ENCODE results near the gene AMZ2.
"Not testable (repeated sequence)": the region's sequence is repeated elsewhere in the genome, so short reads cannot be mapped to it uniquely, and the experiment has no call there.

The AMZ2 gene

GRCh38 chr17:68255151-68255550, 7.3 kb downstream of the AMZ2 start:
- Histone ChIP-seq H3K9me3 (ENCODE audit: insufficient read depth, low read length) (no peaks in the 10 kb centered on the region), H3K36me3 (replicated peaks; ENCODE audit: low read depth, low read length) (peaks cover 33% of the 10 kb centered on the region), H3K9ac (ENCODE audit: low read length) (no peak overlapping the region), H3K4me3 (ENCODE audit: low read length) (no peak overlapping the region), H3K27ac (ENCODE audit: low read length) (no peak overlapping the region; the same call in 1 of the 2 replicates), H3K4me1 (ENCODE audit: low read length) (peaks cover 49% of the 10 kb centered on the region), H3K27me3 (ENCODE audit: low read depth, low read length) (no peaks in the 10 kb centered on the region), H4K20me1 (ENCODE audit: insufficient read depth, low read length) (no peaks in the 10 kb centered on the region), H2AFZ (ENCODE audit: low read depth, low read length) (no peak overlapping the region), H3K4me2 (ENCODE audit: low read length) (no peak overlapping the region), H3K79me2 (ENCODE audit: low read length) (no peaks in the 10 kb centered on the region; the same call in 1 of the 2 replicates)
- TF ChIP-seq EZH2phosphoT487 (IDR thresholded peaks at IDR 0.05; ENCODE audit: low read depth) (no peak), CTCF (IDR thresholded peaks at IDR 0.05; ENCODE audit: low read depth, low read length) (no peak)

GRCh38 chr17:68255731-68256538, 8.1 kb downstream of the AMZ2 start:
- Histone ChIP-seq H3K9ac (ENCODE audit: low read length) (no peak overlapping the region), H3K4me3 (ENCODE audit: low read length) (no peak overlapping the region), H3K4me2 (ENCODE audit: low read length) (peak overlapping the region; percentile 16; the same call in 1 of the 2 replicates), H3K27ac (ENCODE audit: low read length) (peak overlapping the region; percentile 58), H3K36me3 (replicated peaks; ENCODE audit: low read depth, low read length) (peaks cover 28% of the 10 kb centered on the region), H2AFZ (ENCODE audit: low read depth, low read length) (no peak overlapping the region), H3K9me3 (ENCODE audit: insufficient read depth, low read length) (no peaks in the 10 kb centered on the region), H3K27me3 (ENCODE audit: low read depth, low read length) (no peaks in the 10 kb centered on the region), H3K79me2 (ENCODE audit: low read length) (no peaks in the 10 kb centered on the region; the same call in 1 of the 2 replicates), H4K20me1 (ENCODE audit: insufficient read depth, low read length) (no peaks in the 10 kb centered on the region), H3K4me1 (ENCODE audit: low read length) (peaks cover 51% of the 10 kb centered on the region)
- no peak for TF ChIP-seq CTCF (IDR thresholded peaks at IDR 0.05; ENCODE audit: low read depth, low read length)
- no peak for TF ChIP-seq EZH2phosphoT487 (IDR thresholded peaks at IDR 0.05; ENCODE audit: low read depth)

- not testable (repeated sequence) for H3K27me3 ChIP-seq (ENCODE audit: low read depth, low read length); H3K4me3 ChIP-seq (ENCODE audit: low read length); H3K79me2 ChIP-seq (ENCODE audit: low read length); H3K9me3 ChIP-seq (ENCODE audit: insufficient read depth, low read length); H4K20me1 ChIP-seq (ENCODE audit: insufficient read depth, low read length); H2AFZ ChIP-seq (ENCODE audit: low read depth, low read length); H3K4me2 ChIP-seq (ENCODE audit: low read length); H3K9ac ChIP-seq (ENCODE audit: low read length)
- Histone ChIP-seq H3K36me3 (replicated peaks; ENCODE audit: low read depth, low read length) (peaks cover 27% of the 10 kb centered on the region), H3K27ac (ENCODE audit: low read length) (peak overlapping the region; percentile 58), H3K4me1 (ENCODE audit: low read length) (peaks cover 51% of the 10 kb centered on the region)
These were observed 8.9 kb downstream of the AMZ2 start for GRCh38 chr17:68256701-68257100.

- Histone ChIP-seq H3K4me1 (ENCODE audit: low read length) (peaks cover 54% of the 10 kb centered on the region), H3K79me2 (ENCODE audit: low read length) (no peaks in the 10 kb centered on the region; the same call in 1 of the 2 replicates), H3K4me3 (ENCODE audit: low read length) (no peak overlapping the region), H3K4me2 (ENCODE audit: low read length) (0 out of 2 replicates have a peak overlapping the region, but pooled peaks have one; percentile 82), H4K20me1 (ENCODE audit: insufficient read depth, low read length) (no peaks in the 10 kb centered on the region), H3K36me3 (replicated peaks; ENCODE audit: low read depth, low read length) (peaks cover 26% of the 10 kb centered on the region), H3K27me3 (ENCODE audit: low read depth, low read length) (no peaks in the 10 kb centered on the region), H3K27ac (ENCODE audit: low read length) (peak overlapping the region; percentile 81), H3K9ac (ENCODE audit: low read length) (no peak overlapping the region), H2AFZ (ENCODE audit: low read depth, low read length) (no peak overlapping the region), H3K9me3 (ENCODE audit: insufficient read depth, low read length) (no peaks in the 10 kb centered on the region)
- TF ChIP-seq EZH2phosphoT487 (IDR thresholded peaks at IDR 0.05; ENCODE audit: low read depth) (no peak), CTCF (IDR thresholded peaks at IDR 0.05; ENCODE audit: low read depth, low read length) (no peak)
These were observed 10.1 kb downstream of the AMZ2 start for GRCh38 chr17:68257934-68258333.

- Histone ChIP-seq H3K4me2 (ENCODE audit: low read length) (peak overlapping the region; percentile 82), H3K36me3 (replicated peaks; ENCODE audit: low read depth, low read length) (peaks cover 24% of the 10 kb centered on the region), H3K4me3 (ENCODE audit: low read length) (peak overlapping the region; percentile 58), H3K4me1 (ENCODE audit: low read length) (peaks cover 59% of the 10 kb centered on the region), H3K9ac (ENCODE audit: low read length) (peak overlapping the region; percentile 57), H3K27ac (ENCODE audit: low read length) (peak overlapping the region; percentile 81)
- not testable (repeated sequence) for H4K20me1 ChIP-seq (ENCODE audit: insufficient read depth, low read length); H3K79me2 ChIP-seq (ENCODE audit: low read length); H3K27me3 ChIP-seq (ENCODE audit: low read depth, low read length); H2AFZ ChIP-seq (ENCODE audit: low read depth, low read length); H3K9me3 ChIP-seq (ENCODE audit: insufficient read depth, low read length)
These were observed 11.2 kb downstream of the AMZ2 start for GRCh38 chr17:68258890-68259647.

GRCh38 chr17:68259648-68259951, 11.8 kb downstream of the AMZ2 start:
- Histone ChIP-seq H3K4me1 (ENCODE audit: low read length) (peaks cover 59% of the 10 kb centered on the region), H3K4me2 (ENCODE audit: low read length) (peak overlapping the region; percentile 57), H3K4me3 (ENCODE audit: low read length) (peak overlapping the region; percentile 48), H3K27ac (ENCODE audit: low read length) (peak overlapping the region; percentile 81), H3K9ac (ENCODE audit: low read length) (peak overlapping the region; percentile 49), H3K36me3 (replicated peaks; ENCODE audit: low read depth, low read length) (peaks cover 18% of the 10 kb centered on the region)
- H4K20me1 ChIP-seq (ENCODE audit: insufficient read depth, low read length); H3K9me3 ChIP-seq (ENCODE audit: insufficient read depth, low read length); H3K27me3 ChIP-seq (ENCODE audit: low read depth, low read length); H3K79me2 ChIP-seq (ENCODE audit: low read length); H2AFZ ChIP-seq (ENCODE audit: low read depth, low read length): not testable (repeated sequence)

All from OCI-LY3 (cell line).